ENCODE results near the gene NFKB1.
A peak's percentile ranks its signal among the peaks of the same experiment; 100 is the strongest.

Gene NFKB1

DNA sequence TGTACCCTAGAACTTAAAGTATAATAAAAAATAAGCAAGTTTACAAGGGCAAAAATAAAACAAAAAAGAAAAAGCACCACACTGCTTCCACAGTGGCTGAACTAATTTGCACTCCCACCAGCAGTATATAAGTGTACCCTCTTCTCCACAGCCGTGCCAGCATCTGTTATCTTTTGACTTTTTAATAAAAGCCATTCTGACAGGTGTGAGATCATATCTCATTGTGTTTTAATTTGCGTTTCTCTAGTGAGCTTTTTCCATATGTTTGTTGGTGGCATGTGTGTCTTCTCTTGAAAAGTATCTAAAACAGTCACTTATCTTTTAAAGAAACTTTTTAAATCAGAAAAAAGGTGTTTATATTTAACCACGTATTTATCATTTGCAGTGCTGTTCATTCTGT is 71.3 kb downstream of the NFKB1 start:
- no peak for DNase-seq

GRCh38 chr4:102574317-102574716 is 73.2 kb downstream of the NFKB1 start:
- no peak for DNase-seq

DNA sequence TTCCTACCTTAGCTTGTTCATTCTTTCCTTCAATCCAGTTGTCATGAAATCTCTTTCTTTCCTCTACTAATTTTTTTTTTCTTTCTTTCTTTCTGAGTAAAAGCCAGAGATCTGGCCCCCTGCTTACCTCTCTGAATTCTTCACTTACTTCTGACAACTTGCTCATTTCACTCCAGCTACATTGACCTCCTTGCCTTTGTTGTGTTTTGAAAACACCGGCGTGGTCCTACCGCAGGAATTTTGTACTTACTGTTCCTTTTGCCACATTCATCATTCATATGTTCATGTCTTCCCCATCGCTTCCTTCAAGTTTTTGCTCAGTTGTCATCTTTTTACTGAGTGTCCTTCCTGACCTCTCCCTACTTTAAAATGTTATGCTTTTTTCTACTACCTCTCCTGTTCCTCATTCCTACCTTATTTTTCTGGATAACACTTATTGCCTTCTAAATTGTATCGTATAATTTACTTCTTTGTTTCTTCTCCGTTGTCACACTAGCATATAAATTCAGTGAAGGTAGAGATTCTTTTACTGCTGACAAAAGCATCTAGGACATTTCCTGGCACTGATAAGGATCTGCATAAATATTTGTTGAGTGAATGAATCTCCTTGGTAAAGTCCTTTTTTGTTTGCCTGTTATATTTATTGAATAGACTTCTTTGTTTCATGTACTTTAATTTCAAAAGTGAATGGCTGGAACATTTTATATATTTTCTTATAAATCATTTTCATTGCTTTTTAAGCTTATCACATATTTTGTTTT is 74.4 kb downstream of the NFKB1 start:
- no peak for DNase-seq

DNA sequence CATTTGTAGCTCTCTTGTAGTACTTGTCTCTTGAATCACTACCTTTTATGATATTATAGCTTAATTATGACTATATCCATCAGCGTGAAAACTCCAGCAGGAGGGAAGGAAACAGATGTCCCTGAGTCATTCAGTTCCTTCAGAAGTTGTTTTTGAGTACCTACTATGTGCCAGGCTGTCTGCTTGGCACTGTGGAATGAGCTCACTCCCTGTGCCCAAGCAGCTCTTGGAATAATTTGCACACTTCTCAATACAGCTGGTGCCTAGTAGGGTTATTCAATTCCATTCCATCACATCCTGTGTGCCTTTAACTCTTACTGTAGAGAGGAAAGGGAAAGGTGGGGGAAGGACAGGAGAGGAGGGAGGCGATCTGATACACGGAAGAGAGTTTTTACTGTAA is 77.1 kb downstream of the NFKB1 start:
- DNase-seq: no peak

- no peak for DNase-seq
Observed at GRCh38 chr4:102578819-102579218, 77.7 kb downstream of the NFKB1 start.

DNA sequence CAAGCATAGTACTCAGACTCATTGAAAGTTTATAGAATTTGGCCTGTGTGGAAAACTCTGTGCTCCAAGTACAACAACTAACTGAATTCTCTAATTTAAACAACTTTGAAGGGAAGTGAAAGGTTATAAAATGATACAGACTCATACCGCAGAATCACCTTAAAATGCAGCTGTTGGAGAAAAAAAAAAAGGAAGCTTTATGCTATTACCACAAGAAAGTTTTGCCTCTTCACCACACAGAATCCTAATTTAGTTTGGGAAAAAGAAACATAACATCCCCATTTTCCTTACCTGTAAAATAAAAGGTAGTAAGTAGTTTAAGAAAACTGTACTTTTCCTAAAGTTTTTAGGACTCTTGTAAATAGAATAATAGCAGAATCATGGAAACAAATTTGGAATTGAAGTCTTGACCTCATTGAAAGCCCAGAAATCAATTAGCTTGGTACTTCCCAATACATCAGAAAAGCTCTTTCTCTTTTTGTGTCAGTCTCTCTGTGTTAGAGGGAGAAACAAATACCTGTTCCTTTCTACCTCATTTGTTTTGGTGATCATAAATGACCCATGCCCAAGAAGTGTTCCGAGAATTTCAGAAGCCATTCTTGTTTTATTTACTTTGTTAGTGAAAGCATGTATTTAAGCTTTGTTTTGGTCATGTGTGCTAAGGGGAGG is 78.8 kb downstream of the NFKB1 start:
- no peak for DNase-seq

- no peak for DNase-seq
Observed at GRCh38 chr4:102580463-102580842, 79.3 kb downstream of the NFKB1 start.

GRCh38 chr4:102584091-102584490 is 82.9 kb downstream of the NFKB1 start:
- DNase-seq: no peak

DNA sequence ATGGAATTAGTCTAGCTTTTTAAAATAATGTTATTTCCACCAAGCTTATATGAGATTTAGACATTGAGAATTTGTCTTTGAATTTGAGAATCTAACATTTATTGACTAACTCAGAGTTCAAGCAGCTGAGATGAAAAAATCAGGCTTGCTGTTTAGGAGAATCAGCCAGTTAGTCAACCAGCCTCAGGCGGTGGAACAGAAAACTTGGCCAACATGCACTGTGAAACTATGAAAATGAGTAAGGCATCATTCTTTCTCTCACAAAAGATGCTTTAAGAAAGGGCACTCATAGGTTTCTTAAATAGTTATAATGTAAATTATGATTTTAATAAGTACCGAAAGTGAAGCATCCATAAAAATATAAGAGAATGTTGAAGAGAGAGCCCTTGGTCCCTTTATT is 84.2 kb downstream of the NFKB1 start:
- DNase-seq: no peak

DNA sequence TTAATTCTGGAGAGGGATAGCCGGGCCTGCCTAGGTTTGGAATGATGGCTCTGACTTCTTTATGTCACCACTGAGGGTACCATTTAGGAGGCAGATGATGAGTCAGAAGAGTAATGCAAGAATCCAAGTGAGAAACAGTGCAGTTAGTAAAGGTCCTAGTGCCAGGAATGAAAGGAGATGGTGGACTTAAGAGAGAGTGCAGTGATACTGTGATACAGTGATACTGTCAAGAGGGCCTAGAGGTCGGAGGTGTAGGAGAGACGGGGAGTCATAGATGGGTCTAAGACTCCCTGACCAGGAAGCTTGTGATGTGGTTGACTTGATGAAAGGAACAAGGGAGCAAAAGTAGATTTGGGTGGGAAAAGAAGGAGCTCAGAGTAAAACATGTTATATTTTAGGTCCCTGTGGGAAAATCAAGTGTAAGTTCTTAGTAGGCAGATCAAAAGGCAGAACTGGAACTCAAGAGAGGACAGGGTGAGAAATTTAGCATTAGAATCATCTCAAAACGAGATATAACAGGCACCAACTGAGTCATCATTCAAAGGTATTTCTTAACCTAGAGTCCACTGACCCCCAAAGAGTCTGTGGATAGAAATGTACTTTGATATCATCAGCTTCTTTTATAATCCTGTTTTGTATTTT is 85.0 kb downstream of the NFKB1 start:
- no peak for DNase-seq

GRCh38 chr4:102586644-102587021 is 85.5 kb downstream of the NFKB1 start:
- no peak for DNase-seq

GRCh38 chr4:102589743-102590142 is 88.6 kb downstream of the NFKB1 start:
- no peak for DNase-seq

DNA sequence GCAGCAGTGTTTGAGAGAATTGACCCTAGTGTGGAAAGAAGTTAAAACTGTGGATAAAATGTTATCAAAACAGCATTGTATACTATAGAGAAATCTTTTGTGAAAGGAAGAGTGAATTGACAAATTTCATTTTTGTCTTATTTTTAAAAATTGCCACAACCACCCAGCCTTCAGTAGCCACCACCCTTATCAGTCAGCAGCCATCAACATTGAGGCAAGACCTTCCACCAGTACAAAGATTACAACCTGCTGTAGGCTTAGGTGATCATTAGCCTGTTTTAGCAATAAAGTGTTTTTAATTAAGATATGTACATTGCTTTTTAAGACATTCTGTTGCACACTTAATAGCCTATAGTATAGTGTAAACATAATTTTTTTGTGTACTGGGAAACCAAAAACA is 91.1 kb downstream of the NFKB1 start:
- no peak for DNase-seq

DNA sequence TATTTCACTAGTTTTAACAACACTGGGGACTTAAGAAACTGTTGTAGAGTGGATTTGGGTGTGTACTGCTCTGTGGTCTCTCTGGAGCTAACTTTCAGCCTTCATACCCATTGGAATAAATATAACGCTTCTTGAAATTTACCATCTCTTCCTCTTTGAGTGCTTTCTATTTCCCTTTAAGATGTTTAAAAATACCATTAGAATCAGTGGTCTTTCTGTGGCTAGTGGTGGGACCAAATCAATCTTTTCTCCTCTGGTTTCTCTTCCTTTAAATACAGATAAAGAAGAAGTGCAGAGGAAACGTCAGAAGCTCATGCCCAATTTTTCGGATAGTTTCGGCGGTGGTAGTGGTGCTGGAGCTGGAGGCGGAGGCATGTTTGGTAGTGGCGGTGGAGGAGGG is 92.0 kb downstream of the NFKB1 start:
- DNase-seq: peak; percentile 20

GRCh38 chr4:102594000-102594399 is 92.8 kb downstream of the NFKB1 start:
- DNase-seq: no peak

- no peak for DNase-seq
Observed at GRCh38 chr4:102596532-102596931, 95.4 kb downstream of the NFKB1 start.

DNA sequence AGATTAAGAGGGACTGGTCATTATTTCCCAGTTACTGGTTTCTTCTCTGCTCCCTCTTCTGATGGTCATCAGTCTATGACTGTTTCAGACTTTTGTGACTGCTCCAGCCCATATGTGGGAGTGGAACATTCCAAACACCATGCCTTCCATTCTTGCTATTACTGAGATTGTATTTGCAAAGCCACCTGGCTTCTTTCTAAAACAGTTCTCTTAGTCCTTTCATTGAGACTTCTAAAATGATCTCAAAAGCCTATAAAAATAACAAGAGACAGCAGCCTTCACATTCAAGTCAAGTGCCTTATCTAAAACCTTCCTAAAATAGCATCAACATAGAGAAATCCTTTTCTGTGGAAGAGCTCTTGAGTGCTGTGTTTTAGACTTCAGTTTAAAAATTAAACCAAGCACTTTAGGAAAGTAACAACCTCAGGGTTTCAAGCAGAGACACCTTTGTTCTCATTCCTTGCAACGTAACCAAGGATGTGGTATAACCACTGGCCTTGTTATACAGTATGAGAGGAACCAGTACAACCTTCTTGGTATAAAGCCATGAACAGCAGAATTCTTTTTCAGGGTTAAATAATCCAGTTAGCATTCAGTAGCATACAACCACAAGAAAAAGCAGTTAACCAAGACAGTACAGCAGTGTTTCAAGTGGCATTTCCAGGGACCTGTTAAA is 97.1 kb downstream of the NFKB1 start:
- DNase-seq: no peak

GRCh38 chr4:102598762-102599374 is 97.7 kb downstream of the NFKB1 start:
- DNase-seq: no peak

DNA sequence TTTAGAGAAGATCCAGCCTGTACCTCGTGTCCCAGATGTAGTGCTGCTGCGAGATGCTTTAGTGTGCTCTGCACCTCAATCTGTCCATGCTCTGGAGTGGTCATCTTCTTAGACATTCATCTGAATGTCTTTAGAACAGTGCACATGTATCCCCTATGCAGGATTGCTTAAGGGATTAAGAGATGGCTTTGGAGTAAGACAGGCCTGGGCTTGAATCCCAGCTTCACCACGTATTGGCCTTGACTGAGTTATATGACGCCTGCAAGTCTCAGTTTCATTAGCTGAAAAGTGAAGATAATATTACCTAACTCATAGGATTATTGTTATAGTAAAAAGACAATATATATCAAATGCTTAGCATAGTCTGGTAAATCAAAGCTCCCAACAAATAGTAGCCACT is 98.3 kb downstream of the NFKB1 start:
- no peak for DNase-seq

GRCh38 chr4:102599886-102600285 is 98.7 kb downstream of the NFKB1 start:
- DNase-seq: no peak

- DNase-seq: no peak
Observed at GRCh38 chr4:102600689-102601088, 99.5 kb downstream of the NFKB1 start.

DNA sequence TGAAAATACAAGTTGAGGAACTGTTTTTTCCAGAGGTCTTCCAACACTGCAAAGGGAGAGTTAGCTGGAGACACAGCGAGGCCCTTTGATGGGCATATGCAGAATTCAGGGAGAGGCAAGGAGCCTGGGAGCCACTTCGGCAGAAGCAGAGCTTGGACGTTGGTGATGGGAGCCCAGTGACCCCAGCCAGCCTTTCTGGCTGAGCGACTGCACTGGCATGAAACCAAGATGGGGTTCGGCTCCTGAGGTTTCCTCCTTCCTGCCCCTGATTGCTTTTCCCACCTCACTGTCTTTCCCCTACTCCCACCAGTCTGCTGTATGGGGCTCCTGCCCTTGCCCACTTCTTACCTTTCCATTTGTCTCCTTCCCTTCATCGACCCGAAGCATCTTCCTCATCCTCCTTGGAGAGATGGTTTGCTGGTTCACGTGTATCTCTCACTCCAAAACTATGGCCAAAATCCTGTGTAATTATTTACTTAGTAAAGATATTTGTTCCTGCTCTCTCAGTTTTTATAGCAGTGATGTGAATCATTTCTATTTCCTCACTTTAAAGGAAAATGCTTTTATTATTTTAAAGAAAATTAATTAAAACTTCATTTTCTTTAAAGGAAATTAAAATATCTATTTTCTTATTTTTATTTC is 100.5 kb downstream of the NFKB1 start:
- DNase-seq: no peak
